Activated T-cell treated with anti-CD3 and anti-CD28 coated beads for 4 hours (primary cell): ENCODE results near the gene USF2.

ENCODE experiments used
- DNase-seq: peaks from one replicate; pipeline ENCODE4 v3.0.0-alpha.2; 2020

Gene USF2

GRCh38 chr19:35304036-35304435, 35.3 kb downstream of the USF2 start:
- no peak for DNase-seq

GRCh38 chr19:35305181-35305580, 36.4 kb downstream of the USF2 start:
- no peak for DNase-seq

- no peak for DNase-seq
Measured at GRCh38 chr19:35306473-35307246, 37.9 kb downstream of the USF2 start.

- DNase-seq, result no peak
Measured at GRCh38 chr19:35307931-35308330, 39.2 kb downstream of the USF2 start.

- no peak for DNase-seq
Measured at GRCh38 chr19:35308910-35309309, 40.1 kb downstream of the USF2 start.

- DNase-seq, result no peak
Measured at GRCh38 chr19:35309481-35310279, 40.9 kb downstream of the USF2 start.

- DNase-seq, result no peak
Measured at GRCh38 chr19:35310331-35310730, 41.6 kb downstream of the USF2 start.

- no peak for DNase-seq
Measured at GRCh38 chr19:35310811-35311465, 42.2 kb downstream of the USF2 start.

- DNase-seq, result no peak
Measured at GRCh38 chr19:35311901-35312665, 43.3 kb downstream of the USF2 start.

GRCh38 chr19:35313587-35313986, 44.8 kb downstream of the USF2 start:
- DNase-seq, result no peak

- no peak for DNase-seq
Measured at GRCh38 chr19:35314031-35314430, 45.3 kb downstream of the USF2 start.

- DNase-seq, result no peak
Measured at GRCh38 chr19:35314858-35315470, 46.2 kb downstream of the USF2 start.

- no peak for DNase-seq
Measured at GRCh38 chr19:35315883-35316282, 47.1 kb downstream of the USF2 start.

- DNase-seq, result no peak
Measured at GRCh38 chr19:35316560-35316959, 47.8 kb downstream of the USF2 start.

GRCh38 chr19:35317464-35318043, 48.8 kb downstream of the USF2 start:
- DNase-seq, result no peak

GRCh38 chr19:35318679-35319448, 50.1 kb downstream of the USF2 start:
- DNase-seq, result no peak

- no peak for DNase-seq
Measured at GRCh38 chr19:35320065-35320713, 51.4 kb downstream of the USF2 start.

GRCh38 chr19:35321291-35321690, 52.5 kb downstream of the USF2 start:
- DNase-seq, result no peak

- no peak for DNase-seq
Measured at GRCh38 chr19:35322014-35322413, 53.3 kb downstream of the USF2 start.

- DNase-seq, result no peak
Measured at GRCh38 chr19:35327642-35328041, 58.9 kb downstream of the USF2 start.

GRCh38 chr19:35328851-35329285, 60.1 kb downstream of the USF2 start, which contains the start of gene CD22:
Gene CD22, plus strand, starts transcription at chr19:35329187. Its CDS starts 2,854 bp downstream, at chr19:35332041.
- DNase-seq, result no peak
